ENCODE measurements around the gene SPAG16.

DNA sequence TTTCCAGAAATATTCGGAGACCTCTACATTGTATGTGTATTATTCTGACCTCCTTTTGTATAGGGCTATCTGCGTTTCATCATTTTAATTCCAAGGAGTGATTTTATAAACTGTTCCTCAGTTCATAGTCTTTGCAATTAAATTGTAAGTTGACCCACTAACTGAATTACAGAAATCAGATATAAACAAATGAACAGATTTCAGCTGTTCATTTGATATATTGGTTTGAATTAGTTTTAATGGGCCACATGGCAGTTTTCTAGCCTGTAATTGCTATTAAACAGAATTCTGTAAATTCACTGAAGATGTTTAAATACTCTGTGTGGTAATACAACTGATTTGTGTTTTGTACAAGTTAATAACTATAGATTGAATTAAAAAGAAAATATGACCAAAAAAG is 780.2 kb downstream of the SPAG16 start:
- TF ChIP-seq, protein P1, sequence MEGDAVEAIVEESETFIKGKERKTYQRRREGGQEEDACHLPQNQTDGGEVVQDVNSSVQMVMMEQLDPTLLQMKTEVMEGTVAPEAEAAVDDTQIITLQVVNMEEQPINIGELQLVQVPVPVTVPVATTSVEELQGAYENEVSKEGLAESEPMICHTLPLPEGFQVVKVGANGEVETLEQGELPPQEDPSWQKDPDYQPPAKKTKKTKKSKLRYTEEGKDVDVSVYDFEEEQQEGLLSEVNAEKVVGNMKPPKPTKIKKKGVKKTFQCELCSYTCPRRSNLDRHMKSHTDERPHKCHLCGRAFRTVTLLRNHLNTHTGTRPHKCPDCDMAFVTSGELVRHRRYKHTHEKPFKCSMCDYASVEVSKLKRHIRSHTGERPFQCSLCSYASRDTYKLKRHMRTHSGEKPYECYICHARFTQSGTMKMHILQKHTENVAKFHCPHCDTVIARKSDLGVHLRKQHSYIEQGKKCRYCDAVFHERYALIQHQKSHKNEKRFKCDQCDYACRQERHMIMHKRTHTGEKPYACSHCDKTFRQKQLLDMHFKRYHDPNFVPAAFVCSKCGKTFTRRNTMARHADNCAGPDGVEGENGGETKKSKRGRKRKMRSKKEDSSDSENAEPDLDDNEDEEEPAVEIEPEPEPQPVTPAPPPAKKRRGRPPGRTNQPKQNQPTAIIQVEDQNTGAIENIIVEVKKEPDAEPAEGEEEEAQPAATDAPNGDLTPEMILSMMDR (IDR thresholded peaks at IDR 0.05): no peak
- TF ChIP-seq POLR2A (IDR thresholded peaks at IDR 0.05): no peak
